PFSK-1 (cell line): Measurements from ENCODE around the gene PLB1.

Experiments
- FOXP2 ChIP-seq: optimal IDR thresholded peaks from 2 replicates; pipeline ENCODE3; 2011; ENCODE audit warnings: borderline replicate concordance, control low read depth, inconsistent platforms; ENCODE audit not compliant: insufficient read depth; ENCODE audit errors: extremely low read length, extremely low read depth
- POLR2AphosphoS5 ChIP-seq: IDR thresholded peaks from 2 replicates; pipeline ENCODE4 v1.6.1; 2012; ENCODE audit warnings: low read depth, mild to moderate bottlenecking, control low read depth, low read length, moderate library complexity
- REST ChIP-seq, 2 experiments: IDR thresholded peaks; 2 replicates each; pipeline versions ENCODE4 v1.6.1 to v1.8.0; 2011 to 2012; ENCODE audit warnings: low read depth in 2 of 2, low read length in 2 of 2, control low read depth in 1 of 2, inconsistent platforms in 1 of 2, mild to moderate bottlenecking in 1 of 2, moderate library complexity in 1 of 2; ENCODE audit not compliant: insufficient read depth in 1 of 2
- SIN3A ChIP-seq: IDR thresholded peaks from 2 replicates; pipeline ENCODE4 v1.6.1; 2012; ENCODE audit warnings: mild to moderate bottlenecking, low read length, moderate library complexity, borderline replicate concordance; ENCODE audit not compliant: insufficient read depth
- TAF1 ChIP-seq: IDR thresholded peaks from 2 replicates; pipeline ENCODE4 v1.6.1; 2012; ENCODE audit warnings: low read length, control low read depth, borderline replicate concordance; ENCODE audit not compliant: insufficient read depth

Gene PLB1

GRCh38 chr2:28512607-28512965 is 16.7 kb downstream of the PLB1 start:
- TF ChIP-seq FOXP2 (no peak), TAF1 (no peak), POLR2AphosphoS5 (no peak), REST (IDR thresholded peaks at IDR 0.05; ENCODE audit: insufficient read depth in 1 of 2, low read depth in 2 of 2, low read length in 2 of 2) (no peak), SIN3A (no peak)

- no peak for TF ChIP-seq SIN3A
- TF ChIP-seq POLR2AphosphoS5: no peak
- no peak for TF ChIP-seq REST (IDR thresholded peaks at IDR 0.05; ENCODE audit: insufficient read depth in 1 of 2, low read depth in 2 of 2, low read length in 2 of 2)
- TF ChIP-seq FOXP2: no peak
- no peak for TF ChIP-seq TAF1
These were observed 17.2 kb downstream of the PLB1 start for GRCh38 chr2:28513097-28513496.

GRCh38 chr2:28515176-28515751 is 19.4 kb downstream of the PLB1 start:
- no peak for TF ChIP-seq FOXP2
- TF ChIP-seq TAF1: no peak
- no peak for TF ChIP-seq SIN3A
- TF ChIP-seq REST (IDR thresholded peaks at IDR 0.05; ENCODE audit: insufficient read depth in 1 of 2, low read depth in 2 of 2, low read length in 2 of 2): no peak
- TF ChIP-seq POLR2AphosphoS5: no peak

- no peak for TF ChIP-seq FOXP2
- TF ChIP-seq TAF1: no peak
- TF ChIP-seq POLR2AphosphoS5: no peak
- TF ChIP-seq REST (IDR thresholded peaks at IDR 0.05; ENCODE audit: insufficient read depth in 1 of 2, low read depth in 2 of 2, low read length in 2 of 2): no peak
- no peak for TF ChIP-seq SIN3A
These were observed 20.6 kb downstream of the PLB1 start for GRCh38 chr2:28516430-28516829.

GRCh38 chr2:28516950-28517349 is 21.1 kb downstream of the PLB1 start:
- TF ChIP-seq FOXP2 (no peak), SIN3A (no peak), POLR2AphosphoS5 (no peak), TAF1 (no peak), REST (IDR thresholded peaks at IDR 0.05; ENCODE audit: insufficient read depth in 1 of 2, low read depth in 2 of 2, low read length in 2 of 2) (no peak)
